K562 (cell line): ENCODE measurements around the gene BTNL8. TPM values are rescaled to one million over a fixed set of nuclear protein-coding genes. Genes with fewer than 3 reads are reported as not detected.

Experiments used
- CBX8 ChIP-seq: fragments of 200-600 bp; sonication (generic); IDR thresholded peaks from 2 replicates; pipeline ENCODE4 v1.6.1; 2012; ENCODE audit warnings: borderline replicate concordance, mixed run types, low read depth, mild to moderate bottlenecking, moderate library complexity, mixed read lengths, low read length, control low read depth, inconsistent platforms; ENCODE audit not compliant: poor library complexity, severe bottlenecking; ENCODE audit errors: extremely low read depth
- FUS ChIP-seq: fragments of 200-400 bp; formaldehyde crosslinking; optimal IDR thresholded peaks from 2 replicates; pipeline ENCODE3; 2017; ENCODE audit warnings: low read depth, low read length
- GATAD2A ChIP-seq: fragments of 450-650 bp; IDR thresholded peaks from 2 replicates; pipeline ENCODE4 v1.6.1; 2017
- MBD2 ChIP-seq: sonication (generic); IDR thresholded peaks from 2 replicates; pipeline ENCODE4 v1.6.1; 2016; ENCODE audit warnings: low read depth, borderline replicate concordance
- MCM7 ChIP-seq, 2 experiments: fragments of 450-650 bp; IDR thresholded peaks; 2 replicates each; pipeline ENCODE4 v1.6.1; 2016 to 2018
- NCOA1 ChIP-seq: fragments of 450-650 bp; IDR thresholded peaks from 2 replicates; pipeline ENCODE4 v1.6.1; 2016; ENCODE audit warnings: low read depth
- NFATC3 ChIP-seq: fragments of 450-650 bp; IDR thresholded peaks from 2 replicates; pipeline ENCODE4 v1.6.1; 2017; ENCODE audit warnings: mild to moderate bottlenecking
- NFE2L1 ChIP-seq: fragments of 450-650 bp; IDR thresholded peaks from 2 replicates; pipeline ENCODE4 v1.6.1; 2016; ENCODE audit warnings: missing genetic modification characterization, low read depth, mild to moderate bottlenecking, missing compliant biosample characterization, moderate library complexity, borderline replicate concordance
- PTRF ChIP-seq: fragments of 450-650 bp; IDR thresholded peaks from 2 replicates; pipeline ENCODE4 v1.6.1; 2016; ENCODE audit warnings: mild to moderate bottlenecking, missing genetic modification characterization, missing compliant biosample characterization
- YBX1 ChIP-seq: fragments of 450-650 bp; IDR thresholded peaks from 2 replicates; pipeline ENCODE4 v1.7.1; 2016; ENCODE audit warnings: mild to moderate bottlenecking
- YY1 ChIP-seq, 3 experiments: IDR thresholded peaks; 2 replicates each; pipeline ENCODE4 v1.6.1; 2011; ENCODE audit warnings: low read length in 2 of 3, mild to moderate bottlenecking in 2 of 3, moderate library complexity in 2 of 3, borderline replicate concordance in 1 of 3, control low read depth in 1 of 3, low read depth in 1 of 3; ENCODE audit not compliant: insufficient read depth in 3 of 3, insufficient replicate concordance in 2 of 3, control insufficient read depth in 1 of 3, insufficient read length in 1 of 3; ENCODE audit errors: extremely low read depth in 1 of 3
- ZBTB8A ChIP-seq: fragments of 450-650 bp; IDR thresholded peaks from 2 replicates; pipeline ENCODE4 v1.6.1; 2018; ENCODE audit warnings: mild to moderate bottlenecking, moderate library complexity; ENCODE audit not compliant: partially characterized antibody
- ZNF311 ChIP-seq: fragments of 250-450 bp; sonication (Bioruptor Pico); IDR thresholded peaks from 2 replicates; pipeline ENCODE4 v1.4.0; 2020; ENCODE audit warnings: mild to moderate bottlenecking, moderate library complexity
- ZNF444 ChIP-seq: fragments of 250-450 bp; sonication (Bioruptor Pico); IDR thresholded peaks from 2 replicates; pipeline ENCODE4 v1.4.0; 2020; ENCODE audit warnings: mild to moderate bottlenecking, moderate library complexity
- polyA plus RNA-seq, 8 experiments: library from polyadenylated mRNA; depleted of rRNA in 4 of 8; stranded (reverse) in 5 of 8; unstranded in 3 of 8; fragments of >200 nt; fragmentation: Nextera tagmentation in 2 of 8; fragmentation: Illumina TruSeq in 1 of 8; extraction: Ambion mirVana in 2 of 8; extraction: Trizol in 1 of 8; gene quantifications; 2 replicates each; pipeline versions ENCODE4 v1.2.1 to v1.2.3, GENCODE V29; 2011 to 2014; ENCODE audit warnings: inconsistent platforms in 1 of 8, missing spikeins in 1 of 8
- total RNA-seq, 7 experiments: library from RNA; depleted of rRNA in 6 of 7; stranded (reverse); fragments of >200 nt in 6 of 7; fragmentation: Illumina TruSeq in 2 of 7; extraction: Trizol in 2 of 7; gene quantifications; 2 replicates each; pipeline versions ENCODE4 v1.2.1 to v1.2.3, GENCODE V29; 2011 to 2021; ENCODE audit warnings: low replicate concordance in 1 of 7
- TF ChIP-seq, protein P1 (sequence below): fragments of 250-450 bp; sonication (Bioruptor Pico); IDR thresholded peaks from 2 replicates; pipeline ENCODE4 v1.5.0; 2022; ENCODE audit warnings: mild to moderate bottlenecking
- TF ChIP-seq, protein P2 (sequence below): fragments of 450-650 bp; IDR thresholded peaks from 2 replicates; pipeline ENCODE4 v1.6.1; 2016; ENCODE audit warnings: mild to moderate bottlenecking
- TF ChIP-seq, protein P3 (sequence below): fragments of 250-450 bp; sonication (Bioruptor Pico); IDR thresholded peaks from 2 replicates; pipeline ENCODE4 v1.9.0; 2021; ENCODE audit warnings: mild to moderate bottlenecking, inconsistent platforms
- TF ChIP-seq, protein P4 (sequence below): fragments of 250-450 bp; sonication (Bioruptor Pico); IDR thresholded peaks from 2 replicates; pipeline ENCODE4 v1.4.0; 2020; ENCODE audit warnings: mild to moderate bottlenecking

Gene BTNL8
- total and polyA plus RNA-seq, 9 of the 15 experiments (the other 6 are each of a cell fraction or from before 2014, with no cell fraction given) = 0.04 to 0.18 (median 0.07) TPM; not detected in 6

DNA sequence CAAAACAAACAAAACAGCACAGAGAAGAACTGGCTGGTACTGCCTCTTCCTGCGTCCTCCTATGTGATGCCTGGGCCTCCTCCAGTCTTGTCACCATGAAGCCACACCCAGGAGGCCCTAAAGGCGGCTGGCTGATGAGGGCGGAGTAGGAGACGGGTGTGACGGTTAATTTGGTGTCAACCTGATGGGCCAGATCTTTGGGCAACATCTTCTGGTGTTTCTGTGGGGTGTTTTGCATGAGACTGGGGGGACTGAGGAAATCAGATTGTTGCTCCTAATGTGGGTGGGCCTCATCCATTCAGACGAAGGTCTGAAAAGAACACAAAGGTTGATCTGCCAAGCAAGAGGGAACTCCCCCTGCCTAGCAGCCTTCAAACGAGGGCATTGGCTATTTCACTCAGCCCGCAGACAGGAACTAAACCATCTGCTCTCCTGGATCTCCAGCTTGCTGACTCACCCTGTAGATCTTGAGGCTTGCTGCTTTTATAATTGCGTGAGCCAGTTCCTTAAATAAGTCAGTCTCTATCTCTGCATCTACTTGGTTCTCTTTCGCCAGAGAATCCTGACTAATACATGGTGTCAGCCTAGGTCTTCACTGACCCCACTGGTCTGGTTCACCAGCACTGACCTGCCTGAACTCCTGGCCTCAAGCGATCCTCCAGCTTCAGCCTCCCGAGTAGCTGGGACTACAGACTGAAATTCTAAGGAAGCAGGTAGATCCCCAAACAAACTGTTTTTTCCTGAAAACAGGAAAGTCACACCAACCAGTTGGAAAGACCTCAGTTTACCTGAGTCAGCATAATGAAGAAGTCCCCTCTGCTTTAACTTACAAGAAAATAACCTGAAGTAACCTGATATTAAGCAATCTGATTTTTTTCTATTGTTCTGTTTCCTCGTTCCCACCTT, 25.1 kb upstream of the BTNL8 start (continued):
- TF ChIP-seq, protein P1, sequence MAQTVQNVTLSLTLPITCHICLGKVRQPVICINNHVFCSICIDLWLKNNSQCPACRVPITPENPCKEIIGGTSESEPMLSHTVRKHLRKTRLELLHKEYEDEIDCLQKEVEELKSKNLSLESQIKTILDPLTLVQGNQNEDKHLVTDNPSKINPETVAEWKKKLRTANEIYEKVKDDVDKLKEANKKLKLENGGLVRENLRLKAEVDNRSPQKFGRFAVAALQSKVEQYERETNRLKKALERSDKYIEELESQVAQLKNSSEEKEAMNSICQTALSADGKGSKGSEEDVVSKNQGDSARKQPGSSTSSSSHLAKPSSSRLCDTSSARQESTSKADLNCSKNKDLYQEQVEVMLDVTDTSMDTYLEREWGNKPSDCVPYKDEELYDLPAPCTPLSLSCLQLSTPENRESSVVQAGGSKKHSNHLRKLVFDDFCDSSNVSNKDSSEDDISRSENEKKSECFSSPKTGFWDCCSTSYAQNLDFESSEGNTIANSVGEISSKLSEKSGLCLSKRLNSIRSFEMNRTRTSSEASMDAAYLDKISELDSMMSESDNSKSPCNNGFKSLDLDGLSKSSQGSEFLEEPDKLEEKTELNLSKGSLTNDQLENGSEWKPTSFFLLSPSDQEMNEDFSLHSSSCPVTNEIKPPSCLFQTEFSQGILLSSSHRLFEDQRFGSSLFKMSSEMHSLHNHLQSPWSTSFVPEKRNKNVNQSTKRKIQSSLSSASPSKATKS = no peak
- TF ChIP-seq CBX8 (no peak), MCM7 (IDR thresholded peaks at IDR 0.05) (no peak), PTRF (tag) (no peak), FUS (no peak), ZNF311 (no peak), NFATC3 (no peak), YY1 (IDR thresholded peaks at IDR 0.05; ENCODE audit: borderline replicate concordance in 1 of 3, control insufficient read depth in 1 of 3, extremely low read depth in 1 of 3, insufficient read depth in 3 of 3, insufficient read length in 1 of 3, insufficient replicate concordance in 2 of 3, low read depth in 1 of 3, low read length in 2 of 3) (peak in 1 of 3 experiments; percentile 19), ZBTB8A (no peak), NCOA1 (0 out of 2 replicates have a peak, but pooled peaks have one; percentile 17), ZNF444 (CRISPR knock-in tag) (no peak), GATAD2A (no peak; the same call in 1 of the 2 replicates), NFE2L1 (peak; percentile 38; the same call in 1 of the 2 replicates), YBX1 (no peak), MBD2 (peak; percentile 52; the same call in 1 of the 2 replicates)
- TF ChIP-seq, protein P2, sequence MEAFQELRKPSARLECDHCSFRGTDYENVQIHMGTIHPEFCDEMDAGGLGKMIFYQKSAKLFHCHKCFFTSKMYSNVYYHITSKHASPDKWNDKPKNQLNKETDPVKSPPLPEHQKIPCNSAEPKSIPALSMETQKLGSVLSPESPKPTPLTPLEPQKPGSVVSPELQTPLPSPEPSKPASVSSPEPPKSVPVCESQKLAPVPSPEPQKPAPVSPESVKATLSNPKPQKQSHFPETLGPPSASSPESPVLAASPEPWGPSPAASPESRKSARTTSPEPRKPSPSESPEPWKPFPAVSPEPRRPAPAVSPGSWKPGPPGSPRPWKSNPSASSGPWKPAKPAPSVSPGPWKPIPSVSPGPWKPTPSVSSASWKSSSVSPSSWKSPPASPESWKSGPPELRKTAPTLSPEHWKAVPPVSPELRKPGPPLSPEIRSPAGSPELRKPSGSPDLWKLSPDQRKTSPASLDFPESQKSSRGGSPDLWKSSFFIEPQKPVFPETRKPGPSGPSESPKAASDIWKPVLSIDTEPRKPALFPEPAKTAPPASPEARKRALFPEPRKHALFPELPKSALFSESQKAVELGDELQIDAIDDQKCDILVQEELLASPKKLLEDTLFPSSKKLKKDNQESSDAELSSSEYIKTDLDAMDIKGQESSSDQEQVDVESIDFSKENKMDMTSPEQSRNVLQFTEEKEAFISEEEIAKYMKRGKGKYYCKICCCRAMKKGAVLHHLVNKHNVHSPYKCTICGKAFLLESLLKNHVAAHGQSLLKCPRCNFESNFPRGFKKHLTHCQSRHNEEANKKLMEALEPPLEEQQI = no peak; the same call in 1 of the 2 replicates
- TF ChIP-seq, protein P3, sequence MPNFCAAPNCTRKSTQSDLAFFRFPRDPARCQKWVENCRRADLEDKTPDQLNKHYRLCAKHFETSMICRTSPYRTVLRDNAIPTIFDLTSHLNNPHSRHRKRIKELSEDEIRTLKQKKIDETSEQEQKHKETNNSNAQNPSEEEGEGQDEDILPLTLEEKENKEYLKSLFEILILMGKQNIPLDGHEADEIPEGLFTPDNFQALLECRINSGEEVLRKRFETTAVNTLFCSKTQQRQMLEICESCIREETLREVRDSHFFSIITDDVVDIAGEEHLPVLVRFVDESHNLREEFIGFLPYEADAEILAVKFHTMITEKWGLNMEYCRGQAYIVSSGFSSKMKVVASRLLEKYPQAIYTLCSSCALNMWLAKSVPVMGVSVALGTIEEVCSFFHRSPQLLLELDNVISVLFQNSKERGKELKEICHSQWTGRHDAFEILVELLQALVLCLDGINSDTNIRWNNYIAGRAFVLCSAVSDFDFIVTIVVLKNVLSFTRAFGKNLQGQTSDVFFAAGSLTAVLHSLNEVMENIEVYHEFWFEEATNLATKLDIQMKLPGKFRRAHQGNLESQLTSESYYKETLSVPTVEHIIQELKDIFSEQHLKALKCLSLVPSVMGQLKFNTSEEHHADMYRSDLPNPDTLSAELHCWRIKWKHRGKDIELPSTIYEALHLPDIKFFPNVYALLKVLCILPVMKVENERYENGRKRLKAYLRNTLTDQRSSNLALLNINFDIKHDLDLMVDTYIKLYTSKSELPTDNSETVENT (CRISPR knock-in tag) = no peak
- TF ChIP-seq, protein P4, sequence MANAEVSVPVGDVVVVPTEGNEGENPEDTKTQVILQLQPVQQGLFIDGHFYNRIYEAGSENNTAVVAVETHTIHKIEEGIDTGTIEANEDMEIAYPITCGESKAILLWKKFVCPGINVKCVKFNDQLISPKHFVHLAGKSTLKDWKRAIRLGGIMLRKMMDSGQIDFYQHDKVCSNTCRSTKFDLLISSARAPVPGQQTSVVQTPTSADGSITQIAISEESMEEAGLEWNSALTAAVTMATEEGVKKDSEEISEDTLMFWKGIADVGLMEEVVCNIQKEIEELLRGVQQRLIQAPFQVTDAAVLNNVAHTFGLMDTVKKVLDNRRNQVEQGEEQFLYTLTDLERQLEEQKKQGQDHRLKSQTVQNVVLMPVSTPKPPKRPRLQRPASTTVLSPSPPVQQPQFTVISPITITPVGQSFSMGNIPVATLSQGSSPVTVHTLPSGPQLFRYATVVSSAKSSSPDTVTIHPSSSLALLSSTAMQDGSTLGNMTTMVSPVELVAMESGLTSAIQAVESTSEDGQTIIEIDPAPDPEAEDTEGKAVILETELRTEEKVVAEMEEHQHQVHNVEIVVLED (CRISPR knock-in tag) = no peak
